Nephron progenitor cell (in vitro differentiated cells): Measurements from ENCODE around the gene TMEM156.

Experiments used
- DNase-seq: peaks from one replicate; pipeline ENCODE4 v3.0.0; 2021
- H3K27ac Mint-ChIP-seq: 2 replicates; pipeline ENCODE4 v1.8.0; 2021; ENCODE audit warnings: mild to moderate bottlenecking, moderate library complexity, mixed read lengths
- H3K27me3 Mint-ChIP-seq: 2 replicates; pipeline ENCODE4 v1.8.0; 2021; ENCODE audit warnings: mild to moderate bottlenecking, low read depth, mixed read lengths; ENCODE audit not compliant: poor library complexity
- H3K36me3 Mint-ChIP-seq: 2 replicates; pipeline ENCODE4 v1.8.0; 2021; ENCODE audit warnings: low read depth, mixed read lengths
- H3K4me1 Mint-ChIP-seq: 2 replicates; pipeline ENCODE4 v1.8.0; 2021; ENCODE audit warnings: mixed read lengths
- H3K4me3 Mint-ChIP-seq: 2 replicates; pipeline ENCODE4 v1.8.0; 2021; ENCODE audit warnings: mild to moderate bottlenecking, moderate library complexity, mixed read lengths
- H3K9me3 Mint-ChIP-seq: 2 replicates; pipeline ENCODE4 v1.8.0; 2021; ENCODE audit warnings: mild to moderate bottlenecking, moderate library complexity, mixed read lengths
- CTCF ChIP-seq: fragments of 200-600 bp; sonication (generic); IDR thresholded peaks from 2 replicates; pipeline ENCODE4 v1.5.0; 2021; ENCODE audit warnings: antibody characterized with exemption

Gene TMEM156

GRCh38 chr4:38987491-38987890 is 44.7 kb downstream of the TMEM156 start:
- Mint-ChIP-seq H3K4me1 (peaks cover 33% of the 10 kb centered on the region), H3K27me3 (peaks cover 2% of the 10 kb centered on the region), H3K9me3 (no peaks in the 10 kb centered on the region), H3K36me3 (no peaks in the 10 kb centered on the region), H3K4me3 (no peak overlapping the region), H3K27ac (no peak overlapping the region)
- DNase-seq = no peak
- no peak for TF ChIP-seq CTCF

GRCh38 chr4:38985410-38986100 is 46.7 kb downstream of the TMEM156 start:
- Mint-ChIP-seq H3K4me1 (peaks cover 24% of the 10 kb centered on the region), H3K36me3 (no peaks in the 10 kb centered on the region), H3K9me3 (no peaks in the 10 kb centered on the region), H3K27me3 (peaks cover 6% of the 10 kb centered on the region), H3K4me3 (no peak overlapping the region), H3K27ac (peak overlapping the region; percentile 47)
- no peak for DNase-seq
- TF ChIP-seq CTCF = no peak

GRCh38 chr4:38983787-38984598 is 48.2 kb downstream of the TMEM156 start:
- Mint-ChIP-seq H3K27me3 (peaks cover 6% of the 10 kb centered on the region), H3K4me1 (peaks cover 24% of the 10 kb centered on the region), H3K9me3 (no peaks in the 10 kb centered on the region), H3K27ac (peak overlapping the region; percentile 73), H3K4me3 (no peak overlapping the region), H3K36me3 (no peaks in the 10 kb centered on the region)
- no peak for TF ChIP-seq CTCF
- no peak for DNase-seq

GRCh38 chr4:38983291-38983690 is 48.9 kb downstream of the TMEM156 start:
- H3K27ac Mint-ChIP-seq = no peak overlapping the region
- TF ChIP-seq CTCF = no peak
- no peaks in the 10 kb centered on the region for H3K36me3 Mint-ChIP-seq
- no peak for DNase-seq
- H3K27me3 Mint-ChIP-seq = peaks cover 6% of the 10 kb centered on the region
- no peaks in the 10 kb centered on the region for H3K9me3 Mint-ChIP-seq
- H3K4me3 Mint-ChIP-seq = no peak overlapping the region
- peaks cover 24% of the 10 kb centered on the region for H3K4me1 Mint-ChIP-seq

GRCh38 chr4:38982361-38983095 is 49.7 kb downstream of the TMEM156 start:
- no peak overlapping the region for H3K4me3 Mint-ChIP-seq
- TF ChIP-seq CTCF = no peak
- no peak overlapping the region for H3K27ac Mint-ChIP-seq
- DNase-seq = no peak
- H3K27me3 Mint-ChIP-seq = peaks cover 6% of the 10 kb centered on the region
- no peaks in the 10 kb centered on the region for H3K36me3 Mint-ChIP-seq
- peaks cover 24% of the 10 kb centered on the region for H3K4me1 Mint-ChIP-seq
- H3K9me3 Mint-ChIP-seq = no peaks in the 10 kb centered on the region
